Adrenal gland (tissue), 12 donors: Measurements from ENCODE around the gene MYH9. TPM values are rescaled to one million over a fixed set of nuclear protein-coding genes. Genes with fewer than 3 reads are reported as not detected.

Experiments used
- DNase-seq, 7 donors: peaks; one replicate each; pipeline ENCODE4 v3.0.0-alpha.2; 2019 to 2020
- H3K27ac ChIP-seq, 5 donors: fragments of 200-600 bp; sonication (generic) in 4 of 5; 1 replicate in 3 of 5; 2 replicates in 2 of 5; pipeline versions ENCODE4 v1.5.1 to v1.8.0; 2016 to 2020; ENCODE audit warnings: mild to moderate bottlenecking in 1 of 5
- H3K27me3 ChIP-seq: fragments of 200-600 bp; 2 replicates; pipeline ENCODE4 v1.8.0; 2021
- H3K36me3 ChIP-seq, 2 donors: fragments of 200-600 bp; replicated peaks in 1 of 2; 1 replicate in 1 of 2; 2 replicates in 1 of 2; pipeline versions ENCODE4 v1.5.1 to v1.8.0; 2018 to 2022
- H3K4me1 ChIP-seq, 2 donors: fragments of 200-600 bp; replicated peaks in 1 of 2; 1 replicate in 1 of 2; 2 replicates in 1 of 2; pipeline versions ENCODE4 v1.5.1 to v1.8.0; 2018 to 2021
- H3K4me3 ChIP-seq, 4 donors: fragments of 200-600 bp; sonication (generic) in 3 of 4; one replicate each; pipeline ENCODE4 v1.5.1; 2016 to 2018
- H3K9me3 ChIP-seq, 3 donors: fragments of 200-600 bp; sonication (generic) in 1 of 3; replicated peaks in 1 of 3; 1 replicate in 2 of 3; 2 replicates in 1 of 3; pipeline versions ENCODE4 v1.5.1 to v1.8.0; 2016 to 2021
- CTCF ChIP-seq, 6 experiments: fragments of 450-650 bp in 4 of 6; fragments of 200-600 bp in 2 of 6; sonication (generic) in 1 of 6; IDR thresholded peaks; 1 replicate in 5 of 6; 2 replicates in 1 of 6; pipeline versions ENCODE4 v1.5.1 to v1.8.0; 2016 to 2021; ENCODE audit warnings: antibody characterized with exemption in 6 of 6, mild to moderate bottlenecking in 2 of 6, moderate library complexity in 1 of 6
- POLR2A ChIP-seq, 2 donors: fragments of 450-650 bp; IDR thresholded peaks; one replicate each; pipeline ENCODE4 v1.6.1; 2017; ENCODE audit warnings: antibody characterized with exemption in 2 of 2, mild to moderate bottlenecking in 2 of 2, moderate library complexity in 1 of 2
- WGBS, 4 donors: extraction: QIAGEN DNeasy Blood & Tissue Kit in 2 of 4; methylation state at CpG; one replicate each; pipeline versions ENCODE4 v1.1.5 to v1.1.7; 2013 to 2017; 5-methylcytosine and 5-hydroxymethylcytosine counted together
- intact Hi-C, 2 donors: fragments of 100-400 bp; cut with DNase I; formaldehyde crosslinking; loops; one replicate each; pipeline versions ENCODE4 v1.14.1 to v1.15.0; 2022 to 2023
- polyA plus RNA-seq, 3 donors: library from polyadenylated mRNA; stranded (reverse); fragments of 200-250 nt in 2 of 3; fragments of 350-450 nt in 1 of 3; fragmentation: Illumina TruSeq in 1 of 3; extraction: RNeasy Lipid Tissue Mini Kit (QIAGEN cat#74804) in 1 of 3; gene quantifications; one replicate each; pipeline ENCODE4 v1.2.3, GENCODE V29; 2013 to 2014
- total RNA-seq, 9 donors: library from RNA; depleted of rRNA in 4 of 9; stranded (reverse); fragments of >200 nt in 4 of 9; fragments of 120-200 nt in 1 of 9; fragmentation: NEBNext Ultra II Directional in 1 of 9; extraction: Animal tissue kit (Norgen Biotek cat#: 25700) in 1 of 9; gene quantifications; one replicate each; pipeline versions ENCODE4 v1.1.0 to v1.2.4, GENCODE V29; 2013 to 2023
- donor health status: healthy with polysubstance abuse.
- donor health status: Bipolar disorder and iron deficiency.
- donor health status: DM: yes; HTN: yes; CAD: no.
- donor health status: DM: no; HTN: no; CAD: no.
- donor health status: DM: no; HTN: no; CAD: no.
- donor health status: DM: yes; HTN: yes; CAD: no.

The MYH9 gene
- total and polyA plus RNA-seq, 12 donors, result 96.2 to 427 (median 319) TPM

GRCh38 chr22:36415415-36416168, 27.8 kb upstream of the MYH9 start:
- intact Hi-C loops, result no loop called here
- no peaks in the 10 kb centered on the region for H3K27me3 ChIP-seq
- H3K9me3 ChIP-seq, result no peaks in the 10 kb centered on the region
- peaks cover 12 to 21% of the 10 kb centered on the region in 2 donors for H3K4me1 ChIP-seq
- no peak overlapping the region for H3K4me3 ChIP-seq
- WGBS, 4 donors, result 81 to 88% (median 87%) methylated on average over 12 of the region's 12 CpGs
- TF ChIP-seq POLR2A (IDR thresholded peaks at IDR 0.05) (no peak), CTCF (IDR thresholded peaks at IDR 0.05) (no peak)
- H3K27ac ChIP-seq, result no peak overlapping the region
- no peaks in the 10 kb centered on the region for H3K36me3 ChIP-seq
- DNase-seq, result no peak

GRCh38 chr22:36413022-36413775, 25.4 kb upstream of the MYH9 start:
- H3K27ac ChIP-seq, result peak overlapping the region in 3 of 5 donors; percentile 33 to 66 (median 52)
- H3K27me3 ChIP-seq, result no peaks in the 10 kb centered on the region
- intact Hi-C loops, result no loop called here
- 61 to 84% (median 73%) methylated on average over 10 to 11 of the region's 11 CpGs for WGBS, 4 donors
- H3K4me1 ChIP-seq, result peaks cover 16 to 21% of the 10 kb centered on the region in 2 donors
- peak; percentile 60 to 85 (median 79) for DNase-seq
- H3K36me3 ChIP-seq, result no peaks in the 10 kb centered on the region
- H3K4me3 ChIP-seq, result no peak overlapping the region
- H3K9me3 ChIP-seq, result no peaks in the 10 kb centered on the region
- TF ChIP-seq CTCF (IDR thresholded peaks at IDR 0.05) (no peak), POLR2A (IDR thresholded peaks at IDR 0.05) (peak in 1 of 2 donors; percentile 14)

GRCh38 chr22:36411589-36412258, 24.0 kb upstream of the MYH9 start:
- intact Hi-C loops, result no loop called here
- no peak overlapping the region for H3K27ac ChIP-seq
- H3K9me3 ChIP-seq, result no peaks in the 10 kb centered on the region
- peaks cover 10 to 14% of the 10 kb centered on the region in 2 donors for H3K4me1 ChIP-seq
- TF ChIP-seq CTCF (IDR thresholded peaks at IDR 0.05), result no peak
- no peak for TF ChIP-seq POLR2A (IDR thresholded peaks at IDR 0.05)
- H3K36me3 ChIP-seq, result no peaks in the 10 kb centered on the region
- peak in 1 of 7 donors; percentile 49 for DNase-seq
- H3K4me3 ChIP-seq, result no peak overlapping the region
- 56 to 71% (median 59%) methylated on average over 6 of the region's 6 CpGs for WGBS, 4 donors
- no peaks in the 10 kb centered on the region for H3K27me3 ChIP-seq
